Pancreas (tissue), 10 donors: ENCODE measurements around the gene DYNC1I1. TPM values are rescaled to one million over a fixed set of nuclear protein-coding genes. Genes with fewer than 3 reads are reported as not detected.

Experiments used
- ATAC-seq, 4 donors: fragments of 200-7000 bp; cut with Tn5 transposase; one replicate each; pipeline versions ENCODE4 v1.8.0 to v1.9.1; 2020; ENCODE audit warnings: mild to moderate bottlenecking in 4 of 4, moderate library complexity in 4 of 4
- DNase-seq, 6 donors: peaks; one replicate each; pipeline ENCODE4 v3.0.0-alpha.2; 2020
- FAIRE-seq: peaks from 2 replicates; lab custom pipeline; 2012; peaks lifted over from hg19 to GRCh38; lab: Jason Lieb, UNC
- H3K27ac ChIP-seq, 4 donors: fragments of 200-600 bp; sonication (generic); 1 replicate in 3 of 4; 2 replicates in 1 of 4; pipeline versions ENCODE4 v1.5.0 to v1.8.0; 2020
- H3K27me3 ChIP-seq, 4 donors: fragments of 200-600 bp; one replicate each; pipeline ENCODE4 v1.8.0; 2021
- H3K36me3 ChIP-seq, 3 donors: fragments of 200-600 bp; sonication (generic) in 1 of 3; one replicate each; pipeline versions ENCODE4 v1.5.0 to v1.8.0; 2020 to 2021
- H3K4me1 ChIP-seq, 3 donors: fragments of 200-600 bp; one replicate each; pipeline ENCODE4 v1.8.0; 2021
- H3K4me3 ChIP-seq, 4 donors: fragments of 200-600 bp; sonication (generic) in 2 of 4; one replicate each; pipeline versions ENCODE4 v1.5.0 to v1.8.0; 2020 to 2021
- H3K9me3 ChIP-seq, 4 donors: fragments of 200-600 bp; one replicate each; pipeline ENCODE4 v1.8.0; 2021
- WGBS, 2 donors: extraction: QIAGEN DNeasy Blood & Tissue Kit; methylation state at CpG; one replicate each; pipeline ENCODE4 v1.1.7; 2013; 5-methylcytosine and 5-hydroxymethylcytosine counted together
- intact Hi-C, 3 donors: fragments of 100-400 bp; cut with DNase I; formaldehyde crosslinking; loops; one replicate each; pipeline versions ENCODE4 v1.11.1 to v1.14.2; 2022
- polyA plus RNA-seq, 2 donors: library from polyadenylated mRNA; stranded (reverse); fragments of 200-250 nt; gene quantifications; one replicate each; pipeline ENCODE4 v1.2.3, GENCODE V29; 2013
- total RNA-seq, 6 donors: library from RNA; stranded (reverse); fragmentation: NEBNext Ultra II Directional in 4 of 6; extraction: Animal tissue kit (Norgen Biotek cat#: 25700) in 4 of 6; gene quantifications; one replicate each; pipeline versions ENCODE4 v1.2.1 to v1.2.4, GENCODE V29; 2021 to 2023
- TF ChIP-seq, protein P1 (sequence below), 4 donors: fragments of 200-600 bp; sonication (generic) in 3 of 4; IDR thresholded peaks; one replicate each; pipeline versions ENCODE4 v1.5.0 to v1.8.0; 2021; ENCODE audit warnings: antibody characterized with exemption in 4 of 4
- donor health status: healthy with polysubstance abuse.
- donor health status: DM: no; HTN: no; CAD: no; lungs with moderate emphysema.
- donor health status: DM: no; HTN: no; CAD: no.
- donor health status: control.
- donor health status: control.
- donor health status: Bipolar disorder and iron deficiency.
- donor health status: DM: yes; HTN: yes; CAD: no.
- donor health status: DM: no; HTN: no; CAD: no.
- donor health status: DM: no; HTN: no; CAD: no.
- donor health status: DM: yes; HTN: yes; CAD: no.

The DYNC1I1 gene
- total and polyA plus RNA-seq, 8 donors = 0.71 to 5.5 (median 1.3) TPM

DNA sequence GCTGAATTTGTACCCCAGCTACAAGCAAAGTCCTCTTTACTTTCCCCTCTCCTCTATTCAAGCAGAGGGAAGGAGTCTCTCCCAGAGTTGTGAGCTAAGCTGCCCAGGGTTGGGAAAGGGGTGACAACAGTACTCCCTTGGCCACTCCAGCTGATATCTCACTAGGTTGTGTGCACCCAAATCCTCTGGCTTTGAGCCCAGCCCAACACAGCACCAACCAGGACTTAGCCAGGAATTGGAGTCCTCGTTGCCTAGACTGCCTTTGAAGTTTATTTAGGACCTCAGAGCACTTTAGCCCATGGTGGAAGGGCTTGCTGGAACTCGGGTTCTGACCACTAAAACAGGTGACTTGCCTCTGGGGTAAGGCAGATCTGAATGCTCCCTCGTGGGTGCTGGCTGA, 35.7 kb upstream of the DYNC1I1 start:
- TF ChIP-seq, protein P1, sequence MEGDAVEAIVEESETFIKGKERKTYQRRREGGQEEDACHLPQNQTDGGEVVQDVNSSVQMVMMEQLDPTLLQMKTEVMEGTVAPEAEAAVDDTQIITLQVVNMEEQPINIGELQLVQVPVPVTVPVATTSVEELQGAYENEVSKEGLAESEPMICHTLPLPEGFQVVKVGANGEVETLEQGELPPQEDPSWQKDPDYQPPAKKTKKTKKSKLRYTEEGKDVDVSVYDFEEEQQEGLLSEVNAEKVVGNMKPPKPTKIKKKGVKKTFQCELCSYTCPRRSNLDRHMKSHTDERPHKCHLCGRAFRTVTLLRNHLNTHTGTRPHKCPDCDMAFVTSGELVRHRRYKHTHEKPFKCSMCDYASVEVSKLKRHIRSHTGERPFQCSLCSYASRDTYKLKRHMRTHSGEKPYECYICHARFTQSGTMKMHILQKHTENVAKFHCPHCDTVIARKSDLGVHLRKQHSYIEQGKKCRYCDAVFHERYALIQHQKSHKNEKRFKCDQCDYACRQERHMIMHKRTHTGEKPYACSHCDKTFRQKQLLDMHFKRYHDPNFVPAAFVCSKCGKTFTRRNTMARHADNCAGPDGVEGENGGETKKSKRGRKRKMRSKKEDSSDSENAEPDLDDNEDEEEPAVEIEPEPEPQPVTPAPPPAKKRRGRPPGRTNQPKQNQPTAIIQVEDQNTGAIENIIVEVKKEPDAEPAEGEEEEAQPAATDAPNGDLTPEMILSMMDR (IDR thresholded peaks at IDR 0.05) = no peak
- WGBS, 2 donors = 42 to 56% methylated on average over 3 of the region's 3 CpGs
- intact Hi-C loops = no loop called here
- H3K4me3 ChIP-seq = no peak overlapping the region
- H3K4me1 ChIP-seq = no peaks in the 10 kb centered on the region
- H3K9me3 ChIP-seq = no peaks in the 10 kb centered on the region
- no peak for FAIRE-seq
- no peaks in the 10 kb centered on the region for H3K36me3 ChIP-seq
- no peak for ATAC-seq
- no peak for DNase-seq
- no peak overlapping the region for H3K27ac ChIP-seq
- no peaks in the 10 kb centered on the region for H3K27me3 ChIP-seq

DNA sequence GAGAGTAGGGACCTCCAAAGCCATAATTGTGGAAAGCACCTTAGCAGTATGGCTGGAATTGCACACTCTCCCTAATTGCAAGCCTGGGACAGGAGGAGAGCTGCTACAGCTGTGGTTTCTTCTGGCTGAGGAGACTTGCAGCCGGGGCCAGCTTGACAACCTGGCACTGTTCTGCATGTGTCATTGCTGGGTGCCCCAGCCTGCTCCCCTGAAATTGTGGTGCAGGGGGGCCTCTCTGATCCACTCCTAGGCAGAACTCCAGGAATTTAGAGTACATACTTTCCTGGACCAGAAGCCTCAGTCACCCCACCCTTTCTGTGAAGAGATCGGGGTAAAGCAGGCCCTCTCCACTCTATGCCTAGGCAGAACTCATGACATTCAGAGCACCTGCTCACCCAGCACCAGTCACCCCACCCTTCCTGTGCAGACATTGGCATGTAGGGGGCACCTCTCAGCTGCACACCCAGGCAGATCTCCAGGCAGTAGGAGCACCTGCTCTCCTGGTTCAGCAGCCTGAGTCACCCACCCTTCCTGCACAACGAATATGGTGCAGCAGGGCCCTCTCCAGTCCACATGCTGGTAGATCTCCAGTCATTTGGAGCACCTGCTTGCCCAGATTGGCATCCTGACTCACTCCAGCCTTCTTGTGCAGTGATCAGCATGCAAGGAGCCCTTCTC, 34.4 kb upstream of the DYNC1I1 start:
- no peaks in the 10 kb centered on the region for H3K36me3 ChIP-seq
- H3K27me3 ChIP-seq = no peaks in the 10 kb centered on the region
- no peak overlapping the region for H3K4me3 ChIP-seq
- FAIRE-seq (no peak), ATAC-seq (no peak), DNase-seq (no peak)
- 68 to 69% methylated on average over 3 of the region's 3 CpGs for WGBS, 2 donors
- no peak overlapping the region for H3K27ac ChIP-seq
- no peaks in the 10 kb centered on the region for H3K4me1 ChIP-seq
- intact Hi-C loops = no loop called here
- TF ChIP-seq, protein P1 (IDR thresholded peaks at IDR 0.05) = no peak
- H3K9me3 ChIP-seq = no peaks in the 10 kb centered on the region

DNA sequence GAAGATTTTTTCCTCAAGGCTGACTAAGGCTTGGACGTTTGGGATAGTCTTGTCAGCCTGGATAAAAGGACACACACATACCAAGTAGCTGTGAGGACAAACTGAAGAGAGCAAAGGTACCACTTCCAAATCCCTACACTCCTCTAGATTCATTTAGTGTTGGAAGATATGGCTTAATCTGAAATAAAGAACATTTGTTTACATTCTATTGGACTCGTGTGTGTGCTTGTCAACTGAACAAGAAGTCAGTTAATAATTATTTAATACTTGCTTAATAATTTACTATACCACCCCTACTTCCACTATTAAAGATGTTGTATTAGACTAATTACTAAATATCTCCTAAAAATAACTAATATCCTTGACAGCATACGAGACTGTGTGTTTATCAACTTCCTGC, 23.3 kb upstream of the DYNC1I1 start:
- ATAC-seq (peak in 1 of 4 donors; percentile 72), DNase-seq (no peak), FAIRE-seq (no peak)
- Histone ChIP-seq H3K4me3 (no peak overlapping the region), H3K9me3 (no peaks in the 10 kb centered on the region), H3K4me1 (no peaks in the 10 kb centered on the region), H3K27me3 (no peaks in the 10 kb centered on the region), H3K27ac (no peak overlapping the region), H3K36me3 (no peaks in the 10 kb centered on the region)
- 13 to 14% methylated on average over 3 of the region's 3 CpGs for WGBS, 2 donors
- intact Hi-C loops = no loop called here
- TF ChIP-seq, protein P1 (IDR thresholded peaks at IDR 0.05) = no peak

DNA sequence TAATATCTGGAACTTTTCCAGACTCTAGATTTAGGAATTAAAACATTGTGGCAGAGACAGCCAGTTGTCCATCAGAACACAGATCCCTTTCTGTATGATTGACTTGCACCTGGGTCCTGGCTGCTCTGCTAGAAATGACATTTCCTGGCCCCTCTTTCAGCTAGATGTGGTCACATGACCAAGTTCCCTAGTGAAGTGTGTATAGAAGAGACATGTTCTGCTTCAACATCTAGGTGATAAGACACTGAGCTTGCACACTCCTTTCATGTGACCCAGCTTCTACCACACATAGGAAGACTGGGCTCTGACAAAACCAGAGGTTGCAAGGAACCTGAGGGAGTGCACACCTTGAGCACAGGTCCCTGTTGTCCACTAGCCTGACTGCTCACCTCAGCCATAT, 22.8 kb upstream of the DYNC1I1 start:
- Histone ChIP-seq H3K4me1 (no peaks in the 10 kb centered on the region), H3K9me3 (no peaks in the 10 kb centered on the region), H3K27ac (no peak overlapping the region), H3K27me3 (no peaks in the 10 kb centered on the region), H3K36me3 (no peaks in the 10 kb centered on the region), H3K4me3 (no peak overlapping the region)
- no peak for FAIRE-seq
- intact Hi-C loops = no loop called here
- peak in 2 of 4 donors; percentile 18 to 29 for ATAC-seq
- no peak for DNase-seq
- TF ChIP-seq, protein P1 (IDR thresholded peaks at IDR 0.05) = no peak

DNA sequence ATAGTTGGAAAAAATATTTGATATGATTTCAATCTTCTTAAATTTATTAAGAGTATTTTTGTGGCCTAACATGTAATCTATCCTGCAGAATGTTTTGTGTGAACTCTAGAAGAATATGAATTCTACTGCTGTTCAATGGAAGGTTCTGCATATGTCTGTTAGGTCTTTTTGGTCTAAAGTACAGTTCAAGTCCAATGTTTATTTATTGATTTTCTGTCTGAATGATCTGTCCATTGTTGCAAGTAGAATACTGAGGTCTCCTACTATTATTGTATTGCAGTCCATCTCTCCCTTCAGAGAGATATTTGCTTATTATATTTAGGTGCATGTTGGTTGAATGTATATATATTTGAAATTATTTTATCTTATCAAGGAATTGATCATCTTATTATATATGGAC, 18.9 kb upstream of the DYNC1I1 start:
- intact Hi-C loops = no loop called here
- Histone ChIP-seq H3K27ac (no peak overlapping the region), H3K36me3 (no peaks in the 10 kb centered on the region), H3K4me3 (no peak overlapping the region), H3K9me3 (no peaks in the 10 kb centered on the region), H3K27me3 (peaks cover 0 to 4% (median 0%) of the 10 kb centered on the region in 4 donors), H3K4me1 (no peaks in the 10 kb centered on the region)
- ATAC-seq (no peak), FAIRE-seq (no peak), DNase-seq (no peak)
- TF ChIP-seq, protein P1 (IDR thresholded peaks at IDR 0.05) = no peak
